Stimulated activated naive CD4-positive, alpha-beta T cell treated with Interleukin-2 at 50 U/mL for 16 hours (primary cell): ENCODE measurements around the gene OR10A3.
"Not testable (repeated sequence)": the region's sequence is repeated elsewhere in the genome, so short reads cannot be mapped to it uniquely, and the experiment has no call there.

Source experiments
- DNase-seq: peaks from one replicate; lab custom pipeline; 2025; lab: John Stamatoyannopoulos, UW

The OR10A3 gene, protein sequence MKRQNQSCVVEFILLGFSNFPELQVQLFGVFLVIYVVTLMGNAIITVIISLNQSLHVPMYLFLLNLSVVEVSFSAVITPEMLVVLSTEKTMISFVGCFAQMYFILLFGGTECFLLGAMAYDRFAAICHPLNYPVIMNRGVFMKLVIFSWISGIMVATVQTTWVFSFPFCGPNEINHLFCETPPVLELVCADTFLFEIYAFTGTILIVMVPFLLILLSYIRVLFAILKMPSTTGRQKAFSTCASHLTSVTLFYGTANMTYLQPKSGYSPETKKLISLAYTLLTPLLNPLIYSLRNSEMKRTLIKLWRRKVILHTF

DNA sequence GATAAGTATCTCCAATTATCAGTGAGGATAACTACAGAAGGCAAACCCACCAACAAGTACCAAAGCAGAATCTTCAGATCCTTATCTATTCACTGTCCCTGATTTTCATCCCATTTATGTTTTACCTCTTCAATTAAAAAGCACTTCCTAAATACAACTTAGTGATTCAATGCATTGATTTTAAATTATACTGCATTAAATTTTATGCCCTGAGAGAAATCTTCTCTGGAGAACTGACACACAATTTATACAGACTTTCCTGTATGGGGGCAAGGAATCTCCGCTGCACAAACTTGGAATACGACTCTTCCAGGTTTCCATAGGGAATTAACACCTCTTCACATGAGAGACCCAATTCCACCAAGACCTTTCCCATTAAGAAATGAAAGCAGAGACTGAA is at the start of gene OR10A3:
Gene OR10A3 (minus strand): TSS at position 101 of the 400 bp plus-strand sequence. CDS start 2,188 bp downstream, outside the sequence.
- no peak for DNase-seq

DNA sequence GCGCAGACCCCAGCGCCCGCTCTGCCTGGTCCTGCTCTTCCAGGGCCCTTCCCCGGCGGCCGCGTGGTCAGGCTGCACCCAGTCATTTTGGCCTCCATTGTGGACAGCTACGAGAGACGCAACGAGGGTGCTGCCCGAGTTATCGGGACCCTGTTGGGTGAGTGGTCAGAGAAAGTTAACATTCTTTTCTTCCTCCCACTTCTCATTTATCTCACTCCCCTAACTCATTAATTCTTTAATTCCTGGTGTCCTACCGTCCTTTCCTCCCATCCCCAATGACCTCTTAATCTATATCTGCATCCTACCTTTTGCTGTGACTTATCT is 46.0 kb upstream of the OR10A3 start:
- not testable (repeated sequence) for DNase-seq

DNA sequence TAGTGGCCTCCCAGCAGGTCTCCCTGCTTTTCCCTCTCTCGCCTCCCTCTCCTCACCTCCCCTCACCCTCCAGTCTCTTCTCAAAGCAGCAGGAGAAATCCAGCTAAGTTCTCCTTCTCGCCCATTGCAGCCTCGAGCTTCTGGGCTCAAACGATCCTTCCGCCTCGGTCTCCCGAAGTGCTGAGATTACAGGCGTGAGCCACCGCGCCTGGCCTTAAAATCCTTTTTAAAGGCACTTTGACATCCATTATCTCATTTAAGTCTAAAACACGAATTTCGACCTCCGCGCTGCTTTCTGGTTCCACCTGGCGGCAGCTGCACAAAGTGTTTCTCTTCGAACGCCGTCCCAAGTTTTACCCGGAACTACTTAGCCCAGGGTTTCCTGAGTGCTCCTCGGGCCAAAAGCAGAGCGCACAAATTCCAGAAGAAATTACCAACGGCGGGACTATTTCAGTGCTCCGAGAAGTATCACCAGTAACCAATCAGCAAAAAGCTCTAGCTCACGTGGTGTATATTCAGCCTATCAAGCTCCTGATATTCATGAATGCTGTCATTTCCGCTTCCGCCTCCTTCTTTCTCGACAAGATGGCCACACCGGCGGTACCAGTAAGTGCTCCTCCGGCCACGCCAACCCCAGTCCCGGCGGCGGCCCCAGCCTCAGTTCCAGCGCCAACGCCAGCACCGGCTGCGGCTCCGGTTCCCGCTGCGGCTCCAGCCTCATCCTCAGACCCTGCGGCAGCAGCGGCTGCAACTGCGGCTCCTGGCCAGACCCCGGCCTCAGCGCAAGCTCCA is 45.5 kb upstream of the OR10A3 start, which contains the start of gene EIF3F:
Gene EIF3F (plus strand): TSS at position 570 of the 792 bp plus-strand sequence. CDS start 16 bp downstream, at position 586.
- peak; percentile 95 for DNase-seq

DNA sequence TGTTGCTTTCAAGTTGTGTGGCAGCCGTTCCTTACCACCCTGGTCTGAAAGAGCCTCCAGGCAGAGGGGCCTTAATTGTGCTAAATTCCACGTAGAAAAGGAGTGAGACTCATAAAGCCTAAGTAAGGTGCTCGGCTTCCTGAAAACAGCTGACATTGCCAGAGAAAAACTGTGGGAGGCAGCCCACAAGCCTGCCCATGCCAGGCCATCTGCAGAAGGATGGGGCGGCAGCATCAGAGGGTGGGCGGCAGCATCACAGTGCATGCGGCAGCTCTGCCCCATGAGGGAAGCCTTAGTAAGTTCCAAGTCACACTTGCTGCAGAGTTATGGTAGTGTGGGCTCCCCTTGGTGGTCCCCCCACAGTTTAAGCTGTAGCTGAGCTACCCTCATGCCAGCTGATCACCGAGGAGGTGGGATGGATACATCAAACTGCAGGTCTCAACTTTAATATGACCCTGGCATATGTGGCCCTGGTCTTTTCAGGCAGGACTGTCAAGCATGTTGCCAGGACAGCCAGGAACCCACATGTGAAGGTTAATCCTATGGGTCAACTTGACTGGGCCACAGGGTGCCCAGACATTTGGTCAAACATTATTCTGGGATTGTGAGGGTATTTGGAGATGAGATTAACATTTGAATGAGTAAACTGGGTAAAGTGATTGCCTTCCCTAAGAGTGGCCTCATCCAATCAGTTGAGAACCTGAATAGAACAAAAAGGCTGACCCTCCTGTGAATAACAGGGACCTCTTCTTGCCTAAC is 42.5 kb upstream of the OR10A3 start:
- DNase-seq: no peak

DNA sequence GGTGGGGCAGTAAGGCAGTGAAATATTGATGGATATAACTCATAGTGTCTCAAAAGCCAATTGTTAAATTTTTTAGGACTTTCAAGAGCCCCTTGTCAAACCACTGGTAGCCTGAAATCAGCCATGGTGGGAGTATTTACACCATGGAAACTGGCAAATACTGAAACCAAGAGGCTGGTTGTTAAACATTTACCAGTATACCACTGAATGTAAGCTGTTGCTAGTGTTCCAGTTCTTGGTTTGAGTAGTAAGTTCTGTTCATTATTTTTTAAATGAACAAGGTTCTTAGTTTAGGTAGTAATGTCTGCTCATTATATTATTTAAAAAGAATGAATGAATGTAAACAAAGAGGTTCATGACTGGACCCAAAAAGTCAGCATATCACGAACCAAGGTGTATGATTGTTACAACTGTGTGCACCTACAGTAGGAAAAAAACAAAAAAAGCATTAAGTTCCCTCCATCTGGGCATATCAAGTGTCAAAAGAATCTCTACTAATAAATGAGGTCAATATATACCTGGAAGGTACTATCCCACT is 41.1 kb upstream of the OR10A3 start:
- DNase-seq: no peak

DNA sequence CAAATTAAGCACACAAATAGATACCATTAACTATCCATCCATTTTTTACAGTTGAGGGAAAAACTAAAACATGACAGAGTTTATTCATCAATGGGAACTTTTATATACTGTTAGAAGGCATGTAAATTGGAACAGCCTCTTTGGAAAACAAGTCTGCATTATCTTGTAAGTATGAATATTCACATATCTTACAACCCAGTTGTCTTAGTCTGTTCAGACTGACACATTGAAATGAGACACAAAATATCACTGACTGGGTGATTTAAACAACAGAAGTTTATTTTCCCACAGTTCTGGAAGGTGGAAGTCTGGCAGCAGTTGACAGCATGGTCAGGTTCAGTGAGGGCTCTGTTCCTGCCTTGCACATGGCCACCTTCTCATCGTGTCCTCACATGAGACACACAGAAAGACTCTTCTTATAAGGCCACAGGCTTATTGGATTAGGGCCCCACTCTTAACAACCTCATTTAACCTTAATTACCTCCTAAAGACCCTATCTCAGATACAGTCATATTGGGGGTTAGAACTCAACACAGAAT is 40.2 kb upstream of the OR10A3 start:
- no peak for DNase-seq

DNA sequence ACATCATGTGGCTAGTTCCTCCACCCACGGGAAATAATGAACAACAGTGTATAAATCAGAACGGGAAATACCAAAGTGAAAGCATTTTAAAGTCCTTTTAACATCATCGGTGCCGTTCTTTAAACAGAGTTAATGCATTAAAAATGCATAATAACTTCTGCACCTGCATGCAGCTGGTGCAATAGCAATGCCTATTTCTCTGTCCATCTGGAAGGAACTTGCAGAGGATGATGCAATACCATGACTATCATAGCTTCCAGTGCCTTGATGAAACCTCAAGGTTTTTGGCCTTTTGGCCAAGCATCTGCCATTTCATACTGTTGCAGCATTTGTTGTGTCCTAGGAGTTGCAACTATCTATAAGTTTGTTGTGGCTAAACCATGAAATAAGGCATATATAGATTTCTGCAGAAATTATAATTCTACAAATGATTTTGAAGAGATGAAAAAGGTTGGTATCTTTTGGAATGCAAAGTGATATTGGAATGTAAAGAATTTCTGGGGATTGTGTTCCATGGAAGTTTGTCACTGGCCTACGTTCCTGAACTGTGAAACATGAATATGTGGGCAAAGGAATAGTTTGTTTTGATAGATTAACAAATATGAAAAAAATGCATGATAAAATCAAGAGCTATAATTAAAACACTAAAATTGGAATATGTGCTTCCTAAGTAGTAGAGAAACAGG is 35.9 kb upstream of the OR10A3 start:
- no peak for DNase-seq

DNA sequence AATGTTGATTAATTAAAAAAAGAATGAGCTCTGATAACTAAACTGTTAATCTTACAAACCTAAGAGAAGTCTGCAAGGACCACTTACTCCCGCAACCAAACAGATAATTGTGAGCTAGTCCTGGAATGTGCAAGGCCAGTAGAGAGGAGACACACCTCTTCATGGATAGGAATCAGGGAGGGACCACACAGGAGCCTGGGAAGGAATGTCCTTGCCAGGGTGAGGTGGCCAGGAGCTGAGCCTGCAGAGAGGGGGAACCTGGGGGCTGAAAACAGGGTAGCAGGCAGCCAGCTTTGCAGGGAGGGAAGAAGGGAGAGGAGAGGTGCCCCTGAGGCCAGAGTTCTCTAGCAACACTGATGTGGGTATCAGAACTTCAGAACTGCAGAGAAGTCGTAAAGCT is 33.2 kb upstream of the OR10A3 start:
- DNase-seq: no peak

DNA sequence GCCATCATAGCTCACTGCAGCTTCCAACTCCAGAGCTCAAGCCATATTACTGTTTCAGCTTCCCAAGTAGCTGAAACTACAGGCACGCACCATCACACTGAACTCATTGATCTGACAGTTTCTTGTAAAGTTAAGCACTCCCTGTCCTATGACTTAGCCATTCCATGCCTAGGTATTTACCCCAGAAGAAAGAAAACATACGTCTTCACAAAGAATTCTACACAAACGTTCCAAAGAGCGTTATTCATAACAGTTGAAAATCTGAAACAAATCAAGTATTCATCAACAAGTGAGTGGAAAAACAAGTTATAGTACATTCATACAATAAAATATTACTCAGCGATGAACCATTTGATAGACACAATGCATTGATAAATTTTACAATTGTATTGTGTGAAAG is 31.5 kb upstream of the OR10A3 start:
- DNase-seq: no peak

DNA sequence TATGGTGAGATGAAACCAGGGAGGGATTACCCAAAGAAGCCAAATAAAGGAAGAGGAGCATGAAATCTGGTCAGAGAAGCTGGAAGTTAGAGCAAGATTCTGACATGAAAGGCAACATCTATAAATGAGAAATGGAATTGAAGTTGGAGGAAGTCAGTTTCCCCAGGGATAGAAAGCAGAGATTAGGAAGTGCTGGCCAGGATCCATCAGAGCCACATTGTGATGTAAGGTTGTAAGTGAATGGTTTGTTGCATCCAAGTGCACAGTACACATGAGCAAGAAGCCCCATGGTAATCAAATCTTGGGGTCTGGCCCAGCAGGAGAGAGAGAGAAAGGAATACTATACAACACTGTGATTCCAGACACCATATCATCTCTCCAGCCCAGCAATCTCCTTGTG is 30.3 kb upstream of the OR10A3 start:
- no peak for DNase-seq

DNA sequence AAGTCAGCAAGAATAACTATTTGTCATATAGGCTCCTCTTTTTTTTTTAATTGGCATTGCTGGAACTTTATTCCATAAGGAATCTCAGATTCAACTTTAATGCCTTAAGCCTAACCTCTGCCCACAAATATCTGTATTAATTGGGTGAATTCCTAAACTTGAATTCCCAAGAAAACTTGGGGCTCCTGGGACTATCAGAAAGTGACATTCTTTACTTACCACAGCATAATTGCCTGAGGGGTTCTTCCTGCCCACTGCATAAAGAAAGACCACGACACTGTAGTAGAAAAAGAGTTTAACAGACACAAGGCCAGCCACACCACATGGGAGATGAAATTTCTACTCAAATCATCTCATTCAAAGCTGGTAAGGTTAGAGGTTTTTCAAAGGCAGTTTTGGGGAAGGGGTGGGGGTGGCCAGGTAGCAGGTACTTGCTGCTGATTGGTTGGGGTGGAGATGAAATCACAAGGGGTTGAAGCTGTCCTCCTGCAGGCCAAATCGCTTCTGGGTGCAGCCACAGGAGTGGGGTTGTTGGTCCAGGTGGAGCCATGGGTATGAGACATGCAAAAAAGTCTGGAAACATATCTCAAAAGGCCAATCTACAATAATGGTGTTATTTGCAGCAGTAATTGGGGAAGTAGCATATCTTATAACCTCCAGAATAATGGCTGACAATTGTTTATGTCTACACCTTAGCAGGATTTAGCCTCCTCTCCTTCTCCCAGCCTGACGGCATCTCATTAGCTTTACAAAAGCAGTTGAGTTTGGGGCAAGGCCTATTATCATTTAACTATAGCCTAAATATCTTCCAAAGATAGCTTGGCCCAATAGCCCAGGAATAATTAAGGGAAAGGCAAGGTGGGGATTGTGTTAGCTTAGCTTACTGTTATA is 28.5 kb upstream of the OR10A3 start:
- DNase-seq: no peak

DNA sequence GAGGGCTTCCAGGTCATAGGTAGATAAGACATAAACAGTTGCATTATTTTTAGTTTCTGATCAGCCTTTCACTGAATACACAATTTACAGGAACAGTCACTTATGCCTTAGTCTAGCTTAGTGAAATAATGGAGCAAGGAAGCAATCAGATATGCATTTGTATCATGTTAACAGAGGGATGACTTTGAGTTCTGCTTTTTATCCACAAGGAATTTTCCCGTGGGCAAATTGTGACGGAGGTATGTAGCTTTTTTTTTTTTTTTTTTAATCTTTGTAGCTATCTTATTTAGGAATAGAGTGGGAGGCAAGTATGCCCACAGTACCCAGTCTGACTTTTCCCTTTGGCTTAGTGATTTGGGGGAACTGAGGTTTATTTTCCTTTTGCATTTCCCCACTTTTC is 27.2 kb upstream of the OR10A3 start:
- no peak for DNase-seq

DNA sequence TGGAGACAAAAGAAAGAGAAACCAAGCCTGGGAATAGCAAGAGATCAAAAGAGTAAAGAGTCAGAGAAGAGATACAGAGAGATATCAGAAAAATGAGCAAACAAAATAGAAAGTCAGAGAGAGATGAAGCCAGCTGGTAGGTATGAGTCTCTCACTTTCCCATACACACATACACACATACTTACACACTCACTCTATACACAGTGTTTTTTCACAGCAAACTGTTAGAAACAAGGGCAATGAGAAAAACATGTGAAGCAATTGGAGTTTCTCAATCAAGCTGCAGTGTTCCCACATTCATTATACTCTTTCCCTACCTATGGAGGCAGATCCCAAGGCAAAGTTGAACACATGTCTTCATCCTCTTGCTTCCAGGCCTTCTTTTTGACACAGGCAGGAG is 26.3 kb upstream of the OR10A3 start:
- DNase-seq: no peak

DNA sequence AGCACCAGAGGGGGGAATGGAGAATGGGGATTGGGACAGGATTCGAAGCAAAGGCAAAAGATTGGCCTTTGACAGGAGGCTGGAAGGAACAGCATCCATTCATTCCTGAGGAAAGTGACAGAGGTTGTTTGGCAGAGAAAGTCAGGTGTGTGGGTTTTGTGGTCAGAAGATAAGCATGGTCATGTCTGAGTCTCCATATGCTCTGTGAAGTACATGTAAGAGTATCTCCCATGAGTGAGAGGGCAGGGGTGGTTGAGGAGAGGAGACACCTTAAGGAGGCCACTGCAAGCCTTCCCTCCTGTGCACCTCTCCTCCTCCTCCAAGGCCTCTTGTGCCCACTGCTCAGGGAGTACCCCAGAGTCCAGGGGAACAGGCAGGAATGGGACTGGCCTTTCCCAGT is 25.6 kb upstream of the OR10A3 start:
- no peak for DNase-seq

DNA sequence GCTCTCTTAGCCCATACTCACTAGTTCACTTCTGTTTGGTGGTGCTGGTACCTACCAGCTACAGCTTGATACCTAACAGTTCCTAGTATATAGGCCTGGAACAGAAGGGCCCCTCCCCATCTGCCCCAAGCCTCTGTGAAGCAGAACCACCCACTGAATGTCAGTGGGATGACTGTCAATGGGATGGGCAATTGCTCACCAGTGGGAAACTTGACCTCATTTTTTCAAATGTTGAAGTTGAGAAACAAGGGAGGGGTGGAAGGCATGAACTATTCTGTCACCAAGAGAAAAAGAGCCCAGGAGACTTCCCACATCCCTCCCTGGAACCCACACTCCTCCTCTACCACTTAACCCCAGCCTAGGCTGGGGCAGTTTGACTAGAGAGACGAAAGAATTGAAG is 23.9 kb upstream of the OR10A3 start, which contains the start of gene NLRP10:
Gene NLRP10 (minus strand): TSS at position 62 of the 400 bp plus-strand sequence. CDS start 1,952 bp downstream, outside the sequence.
- no peak for DNase-seq

DNA sequence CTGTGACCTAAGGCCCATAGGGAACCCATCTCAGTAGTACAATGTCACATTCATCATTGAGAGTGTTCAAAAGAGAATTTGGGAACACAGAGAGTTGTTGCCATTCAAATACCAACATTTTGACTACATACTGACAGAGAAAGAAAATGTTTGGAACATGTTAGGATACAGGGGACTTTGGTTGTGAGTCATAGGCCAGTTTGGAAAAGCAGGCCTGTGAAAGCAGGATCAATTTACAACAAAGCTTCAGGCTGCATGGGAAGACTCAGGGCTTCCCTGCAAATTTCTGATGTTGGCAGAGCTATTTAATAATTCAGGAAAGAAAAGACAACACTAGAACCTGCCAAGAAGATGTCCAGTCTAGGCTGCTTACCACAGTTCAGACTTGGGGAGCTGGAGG is 23.4 kb upstream of the OR10A3 start:
- DNase-seq: no peak

DNA sequence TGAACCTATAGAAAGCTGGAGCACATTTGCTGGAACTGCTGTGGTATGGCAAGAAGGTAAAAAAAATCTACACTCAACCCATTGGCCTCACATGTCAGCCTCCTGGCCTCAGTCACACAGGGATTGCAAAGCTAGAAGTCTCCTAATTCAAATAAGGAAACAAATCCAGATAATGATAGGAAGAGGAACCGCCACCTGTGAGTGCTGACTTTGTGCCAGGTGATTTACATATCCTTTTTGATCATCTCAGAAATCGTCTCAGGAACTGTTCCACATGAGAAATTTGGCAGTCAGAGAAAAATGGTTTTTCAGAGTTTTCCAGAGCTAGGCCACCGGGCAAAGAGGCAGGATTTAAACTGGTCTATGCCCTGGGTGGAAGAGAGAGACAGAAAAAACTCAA is 22.8 kb upstream of the OR10A3 start:
- no peak for DNase-seq

DNA sequence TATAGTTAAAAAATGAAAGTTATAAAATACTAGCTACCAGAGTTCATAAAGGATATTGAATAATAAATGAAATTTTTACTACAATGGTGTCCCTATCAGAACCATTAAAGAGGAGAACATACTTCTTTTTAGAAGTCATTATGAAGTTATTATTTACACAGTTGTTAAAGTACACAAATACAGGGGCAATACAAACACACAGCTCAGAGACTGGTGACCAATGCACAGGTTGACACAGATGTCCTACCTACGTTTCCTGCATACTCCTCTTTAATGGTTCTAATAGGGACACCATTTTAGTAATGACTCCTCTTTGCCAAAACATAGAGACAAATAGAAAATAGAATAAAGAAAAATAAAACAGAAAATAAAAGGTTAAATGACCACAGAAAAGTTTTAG is 13.7 kb upstream of the OR10A3 start:
- DNase-seq: no peak

DNA sequence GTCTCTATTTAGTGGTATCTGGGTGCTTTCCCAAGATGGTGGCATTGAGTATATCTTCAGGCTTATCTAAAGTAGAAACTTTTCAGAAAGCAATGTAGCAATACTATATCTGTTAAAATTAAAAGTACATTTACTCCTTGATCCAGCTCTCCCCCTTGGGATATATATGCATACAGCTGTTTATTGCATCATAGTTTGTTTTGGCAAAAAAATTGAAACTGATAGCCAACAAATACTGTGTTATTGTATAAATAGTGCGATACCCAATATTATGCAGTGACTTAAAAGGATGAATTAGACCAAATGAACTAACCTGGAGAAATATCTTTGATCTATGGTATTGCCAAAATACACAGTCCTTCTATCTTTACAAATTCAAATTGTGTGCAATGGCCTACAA is 8.4 kb upstream of the OR10A3 start:
- no peak for DNase-seq

DNA sequence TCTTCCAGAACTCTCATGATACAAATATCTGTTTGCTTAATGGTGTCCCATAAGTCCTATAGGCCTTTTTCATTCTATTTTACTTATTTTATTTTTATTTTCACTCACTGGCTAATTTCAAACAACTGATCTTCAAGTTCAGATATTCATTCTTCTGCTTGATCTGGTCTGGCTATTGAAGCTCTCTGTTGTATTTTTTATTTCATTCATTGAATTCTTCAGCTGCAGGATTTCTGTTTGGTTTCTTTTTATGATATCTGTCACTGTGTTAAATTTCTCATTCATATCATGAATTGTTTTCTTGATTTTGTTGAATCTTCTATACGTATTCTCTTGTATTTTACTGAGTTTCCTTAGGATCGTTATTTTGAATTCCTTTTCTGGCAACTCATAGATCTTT is 2.6 kb upstream of the OR10A3 start:
- DNase-seq: no peak

DNA sequence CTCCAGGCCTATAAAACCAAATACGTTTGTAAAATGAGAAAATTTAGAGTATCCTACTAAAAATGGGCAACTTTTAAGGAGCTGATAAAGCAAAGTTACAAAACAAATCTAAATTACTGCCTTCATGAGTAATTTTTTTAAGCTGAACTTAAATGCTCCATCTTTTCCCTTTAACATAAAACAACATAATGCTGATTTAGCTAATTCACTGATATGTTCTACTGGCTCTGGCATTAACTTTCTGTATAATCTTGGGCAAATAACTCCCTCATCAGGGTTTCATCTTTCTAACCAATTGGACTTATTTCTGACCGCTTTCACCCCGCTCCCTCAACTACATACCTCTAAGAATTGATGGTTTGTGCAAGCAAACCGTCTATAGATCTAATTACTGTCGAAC is 362 bp downstream of the OR10A3 start:
- no peak for DNase-seq
